HCT116 (cell line): ENCODE measurements around the gene DDX47. TPM values are rescaled to one million over a fixed set of nuclear protein-coding genes. Genes with fewer than 3 reads are reported as not detected.

Experiments used
- ATAC-seq: fragments of 200-7000 bp; cut with Tn5 transposase; 2 replicates; pipeline ENCODE4 v1.9.1; 2020; ENCODE audit warnings: mild to moderate bottlenecking, moderate library complexity
- BruUV-seq: library from RNA; stranded (reverse); fragments of 400-500 nt; replicated peaks from 2 replicates; lab custom pipeline; 2021; lab: Mats Ljungman, UMichigan
- CTCF ChIA-PET: fragments of 300-600 bp; sonication (Branson Sonifier 250); formaldehyde crosslinking; loops from one replicate; lab custom pipeline; 2021; ENCODE audit warnings: antibody characterized with exemption; lab: Charles Lee
- POLR2A ChIA-PET: fragments of 300-600, 350-600 bp; sonication (Branson Sonifier 250); formaldehyde crosslinking; loops from one replicate; lab custom pipeline; 2021; ENCODE audit warnings: antibody characterized with exemption; lab: Charles Lee
- RAD21 ChIA-PET, 2 experiments: fragments of 300-600 bp; sonication (Branson Sonifier 250); formaldehyde crosslinking; loops; one replicate each; lab custom pipeline; 2023; ENCODE audit warnings: low total read pairs in 2 of 2; ENCODE audit not compliant: uncharacterized antibody in 2 of 2, unreplicated experiment in 2 of 2, low non-redundant PET in 1 of 2; lab: Charles Lee
- DNase-seq: peaks from one replicate; pipeline ENCODE4 v3.0.0-alpha.2; 2010; ENCODE audit warnings: low read depth, low spot score
- H2AFZ ChIP-seq: fragments of 200-600 bp; shearing (Covaris generic), sonication (generic); 2 replicates; pipeline ENCODE4 v1.6.1; 2017; ENCODE audit warnings: low read depth, mixed run types, mixed read lengths, antibody characterized with exemption, low read length; ENCODE audit not compliant: poor library complexity, severe bottlenecking
- H3K27ac ChIP-seq: 2 replicates; pipeline ENCODE4 v1.5.1; 2012; ENCODE audit warnings: low read depth, low read length
- H3K27me3 ChIP-seq: fragments of 200-600 bp; sonication (generic); 2 replicates; pipeline ENCODE4 v1.6.1; 2016; ENCODE audit warnings: mixed run types, low read length, mixed read lengths; ENCODE audit not compliant: insufficient read depth
- H3K36me3 ChIP-seq, 2 experiments: fragments of 200-500 bp in 1 of 2; fragments of 200-600 bp in 1 of 2; sonication (Bioruptor generic) in 1 of 2; sonication (generic) in 1 of 2; 2 replicates each; pipeline versions ENCODE4 v1.5.1 to v1.6.1; 2014 to 2016; ENCODE audit warnings: low read length in 2 of 2, inconsistent platforms in 1 of 2, mixed read lengths in 1 of 2, mixed run types in 1 of 2; ENCODE audit not compliant: insufficient read depth in 2 of 2, control insufficient read depth in 1 of 2
- H3K4me1 ChIP-seq, 2 experiments: fragments of 200-600 bp in 1 of 2; sonication (generic) in 1 of 2; 2 replicates each; pipeline versions ENCODE4 v1.5.1 to v1.6.1; 2012 to 2017; ENCODE audit warnings: low read length in 2 of 2, inconsistent platforms in 1 of 2, mild to moderate bottlenecking in 1 of 2, mixed read lengths in 1 of 2, mixed run types in 1 of 2, moderate library complexity in 1 of 2; ENCODE audit not compliant: insufficient read depth in 2 of 2, control insufficient read depth in 1 of 2
- H3K4me2 ChIP-seq: fragments of 200-600 bp; sonication (generic); 2 replicates; pipeline ENCODE4 v1.6.1; 2017; ENCODE audit warnings: mixed run types, low read length, mixed read lengths
- H3K4me3 ChIP-seq, 2 experiments: fragments of 200-600 bp in 1 of 2; sonication (generic) in 1 of 2; replicated peaks in 1 of 2; 2 replicates each; pipeline ENCODE4 v1.5.1; 2011 to 2016; ENCODE audit warnings: low read length in 2 of 2, control low read depth in 1 of 2, low read depth in 1 of 2, mild to moderate bottlenecking in 1 of 2, mixed read lengths in 1 of 2, mixed run types in 1 of 2
- H3K79me2 ChIP-seq: fragments of 200-600 bp; sonication (generic); 2 replicates; pipeline ENCODE4 v1.6.1; 2017; ENCODE audit warnings: mild to moderate bottlenecking, mixed run types, low read length, moderate library complexity, mixed read lengths; ENCODE audit not compliant: insufficient read depth
- H3K9ac ChIP-seq: fragments of 200-600 bp; sonication (generic); 2 replicates; pipeline ENCODE4 v1.6.1; 2016; ENCODE audit warnings: low read length, mixed read lengths
- H3K9me2 ChIP-seq: fragments of 200-600 bp; sonication (generic), shearing (Covaris generic); 2 replicates; pipeline ENCODE4 v1.6.1; 2017; ENCODE audit warnings: mixed run types, mild to moderate bottlenecking, moderate library complexity; ENCODE audit not compliant: insufficient read depth
- H3K9me3 ChIP-seq, 2 experiments: fragments of 200-500 bp in 1 of 2; fragments of 200-600 bp in 1 of 2; sonication (Bioruptor generic) in 1 of 2; sonication (generic) in 1 of 2; 2 replicates each; pipeline ENCODE4 v1.6.1; 2014 to 2017; ENCODE audit warnings: low read length in 2 of 2, mixed read lengths in 2 of 2, inconsistent platforms in 1 of 2, low read depth in 1 of 2, mild to moderate bottlenecking in 1 of 2, mixed run types in 1 of 2, moderate library complexity in 1 of 2; ENCODE audit not compliant: control insufficient read depth in 1 of 2, insufficient read depth in 1 of 2
- H4K20me1 ChIP-seq: fragments of 200-600 bp; sonication (generic), shearing (Covaris generic); 2 replicates; pipeline ENCODE4 v1.6.1; 2017; ENCODE audit warnings: mixed run types, mild to moderate bottlenecking, moderate library complexity; ENCODE audit not compliant: insufficient read depth
- ATF3 ChIP-seq: IDR thresholded peaks from 2 replicates; pipeline ENCODE4 v1.6.1; 2012
- EGR1 ChIP-seq: IDR thresholded peaks from 2 replicates; pipeline ENCODE4 v1.6.1; 2012; ENCODE audit warnings: low read depth
- EZH2 ChIP-seq: fragments of 200-600 bp; sonication (generic); IDR thresholded peaks from 2 replicates; pipeline ENCODE4 v1.6.1; 2017; ENCODE audit warnings: antibody characterized with exemption, mixed run types
- FOSL1 ChIP-seq: IDR thresholded peaks from 2 replicates; pipeline ENCODE4 v1.6.1; 2012; ENCODE audit warnings: low read depth
- POLR2A ChIP-seq: IDR thresholded peaks from 2 replicates; pipeline ENCODE4 v1.7.0; 2011; ENCODE audit warnings: borderline replicate concordance; ENCODE audit not compliant: insufficient read depth, insufficient read length; ENCODE audit errors: extremely low read depth
- SRF ChIP-seq: IDR thresholded peaks from 2 replicates; pipeline ENCODE4 v1.6.1; 2012; ENCODE audit warnings: low read depth
- TCF7L2 ChIP-seq: IDR thresholded peaks from 2 replicates; pipeline ENCODE4 v1.7.0; 2011; ENCODE audit warnings: borderline replicate concordance, inconsistent platforms; ENCODE audit not compliant: insufficient read depth, insufficient read length; ENCODE audit errors: extremely low read depth
- YY1 ChIP-seq: IDR thresholded peaks from 2 replicates; pipeline ENCODE4 v1.6.1; 2011; ENCODE audit warnings: low read length, low read depth, moderate library complexity, mild to moderate bottlenecking; ENCODE audit not compliant: insufficient replicate concordance; ENCODE audit errors: extremely low read depth
- ZBTB33 ChIP-seq: IDR thresholded peaks from 2 replicates; pipeline ENCODE4 v1.6.1; 2011; ENCODE audit warnings: mild to moderate bottlenecking, low read length, moderate library complexity; ENCODE audit not compliant: insufficient replicate concordance; ENCODE audit errors: extremely low read depth
- ZFX ChIP-seq: fragments of 450-650 bp; IDR thresholded peaks from 2 replicates; pipeline ENCODE4 v1.6.1; 2017
- intact Hi-C: fragments of 100-400 bp; cut with micrococcal nuclease; formaldehyde crosslinking; loops from 2 replicates; pipeline ENCODE4 v1.10.0; 2022
- total RNA-seq: library from RNA; stranded (reverse); gene quantifications from one replicate; pipeline ENCODE4 v1.2.1, GENCODE V29; 2021; ENCODE audit not compliant: unreplicated experiment

The DDX47 gene
- total RNA-seq, 1 experiment from 2014 or later: 103 TPM

- no peaks in the 10 kb centered on the region for H3K79me2 ChIP-seq
- no TSS peak for BruUV-seq
- no peak overlapping the region for H3K9ac ChIP-seq
- no peaks in the 10 kb centered on the region for H4K20me1 ChIP-seq
- intact Hi-C loops: loop anchor here (5.0 kb wide), 1 partner anchor 123 kb away; no protein-coding TSS in a partner anchor
- no peak overlapping the region for H2AFZ ChIP-seq
- no peaks in the 10 kb centered on the region for H3K9me2 ChIP-seq
- no peaks in the 10 kb centered on the region for H3K9me3 ChIP-seq
- no peaks in the 10 kb centered on the region for H3K27me3 ChIP-seq
- no peak for TF ChIP-seq EZH2
- TF ChIP-seq SRF: no peak
- TF ChIP-seq ZBTB33: no peak
- no peak for TF ChIP-seq EGR1
- TF ChIP-seq ATF3: no peak
- no peak for TF ChIP-seq FOSL1
- TF ChIP-seq YY1: no peak
- TF ChIP-seq ZFX: no peak
- TF ChIP-seq TCF7L2: no peak
- TF ChIP-seq POLR2A: no peak
- TF ChIP-seq, all 23 proteins: peak for 0
- Histone ChIP-seq H3K36me3 (no peaks in the 10 kb centered on the region), H3K4me2 (no peak overlapping the region), H3K4me3 (no peak overlapping the region), H3K27ac (no peak overlapping the region), H3K4me1 (peaks cover 0 to 21% of the 10 kb centered on the region in 2 experiments; a peak in 2 of 4 replicates)
- RAD21 ChIA-PET: no interaction called here
- no peak for ATAC-seq
- no peak for DNase-seq
- CTCF ChIA-PET: no interaction called here
- POLR2A ChIA-PET: no interaction called here
These were observed 18.5 kb upstream of the DDX47 start for GRCh38 chr12:12794686-12795085.
